GM06990 (cell line): Measurements from ENCODE around the gene RPP21.

Experiments used
- DNase-seq: peaks from one replicate; pipeline ENCODE4 v3.0.0-alpha.2; 2011; ENCODE audit not compliant: insufficient read length; ENCODE audit errors: extremely low read depth
- H3K27me3 ChIP-seq: replicated peaks from 2 replicates; pipeline ENCODE4 v1.6.0; 2011; ENCODE audit warnings: low read length; ENCODE audit not compliant: control insufficient read depth, insufficient read depth
- H3K36me3 ChIP-seq: 2 replicates; pipeline ENCODE4 v1.5.1; 2011; ENCODE audit warnings: low read length; ENCODE audit not compliant: control insufficient read depth, insufficient read depth
- H3K4me3 ChIP-seq: replicated peaks from 2 replicates; pipeline ENCODE4 v1.5.1; 2011; ENCODE audit warnings: low read depth, mild to moderate bottlenecking, control low read depth, low read length
- CTCF ChIP-seq: IDR thresholded peaks from 2 replicates; pipeline ENCODE4 v1.5.1; 2011; ENCODE audit warnings: low read length, control low read depth, mild to moderate bottlenecking, inconsistent platforms; ENCODE audit not compliant: insufficient read depth, poor library complexity, severe bottlenecking

The RPP21 gene

GRCh38 chr6:30386166-30386565 lies 41.2 kb downstream of the RPP21 start:
- Histone ChIP-seq H3K4me3 (no peak overlapping the region), H3K36me3 (no peaks in the 10 kb centered on the region), H3K27me3 (no peaks in the 10 kb centered on the region)
- TF ChIP-seq CTCF: no peak
- DNase-seq: no peak

GRCh38 chr6:30391240-30391639 lies 46.3 kb downstream of the RPP21 start:
- Histone ChIP-seq H3K36me3 (no peaks in the 10 kb centered on the region), H3K27me3 (peaks cover 4% of the 10 kb centered on the region; the same call in 1 of the 2 replicates)
- TF ChIP-seq CTCF: no peak

DNA sequence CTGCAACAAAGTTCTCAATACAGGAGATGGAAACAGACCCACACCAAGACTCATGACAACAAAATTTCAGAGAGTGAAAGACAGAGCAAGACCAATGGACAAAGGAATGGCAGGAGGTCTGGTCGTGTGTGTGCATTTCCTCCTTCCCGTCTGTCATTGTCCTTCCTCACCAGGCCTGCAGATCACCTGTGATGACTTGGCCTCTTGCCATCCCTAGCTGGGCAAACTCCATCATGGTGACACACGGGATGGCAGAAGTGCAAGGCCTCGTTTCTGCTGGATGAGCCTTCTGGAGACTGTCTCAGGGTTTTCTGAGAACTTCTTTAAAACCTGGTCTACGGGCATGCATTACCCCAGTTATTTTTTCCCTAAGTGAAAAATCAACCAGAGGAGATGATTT lies 49.2 kb downstream of the RPP21 start:
- Histone ChIP-seq H3K36me3 (no peaks in the 10 kb centered on the region), H3K27me3 (peaks cover 4% of the 10 kb centered on the region), H3K4me3 (no peak overlapping the region)
- TF ChIP-seq CTCF: no peak
- DNase-seq: no peak

More at GRCh38 chr6:30391240-30391639, 46.3 kb downstream of the RPP21 start:
- DNase-seq: no peak
- no peak overlapping the region for H3K4me3 ChIP-seq
